ENCODE results near the gene CCR4. TPM values are rescaled to one million over a fixed set of nuclear protein-coding genes. Genes with fewer than 3 reads are reported as not detected.

Gene CCR4
- total and polyA plus RNA-seq, 9 of the 15 experiments (the other 6 are each of a cell fraction or from before 2014, with no cell fraction given) = 0.04 to 0.47 (median 0.25) TPM; not detected in 1

- 0 out of 2 replicates have a peak, but pooled peaks have one; percentile 12 for TF ChIP-seq THAP12 (CRISPR knock-in tag; IDR thresholded peaks at IDR 0.05)
- TF ChIP-seq ZBTB33 (CRISPR knock-in tag; IDR thresholded peaks at IDR 0.05) = peak; percentile 51; the same call in 1 of the 2 replicates
- no peak for TF ChIP-seq TOE1 (IDR thresholded peaks at IDR 0.05; ENCODE audit: borderline replicate concordance)
- no peak for TF ChIP-seq TOE1 (CRISPR knock-in tag; IDR thresholded peaks at IDR 0.05; ENCODE audit: borderline replicate concordance, low read depth)
- TF ChIP-seq POLR2AphosphoS5 (IDR thresholded peaks at IDR 0.05; ENCODE audit: control insufficient read depth, insufficient read depth, low read depth, low read length) = 0 out of 2 replicates have a peak, but pooled peaks have one; percentile 28
- TF ChIP-seq ZEB2 (IDR thresholded peaks at IDR 0.05) = no peak
- TF ChIP-seq EZH2 (IDR thresholded peaks at IDR 0.05; ENCODE audit: borderline replicate concordance, low read depth, low read length) = no peak
- no peak for TF ChIP-seq YBX1 (IDR thresholded peaks at IDR 0.05)
- TF ChIP-seq HMBOX1 (IDR thresholded peaks at IDR 0.05) = no peak
- no peak for TF ChIP-seq LCOR (CRISPR knock-in tag; IDR thresholded peaks at IDR 0.05)
- TF ChIP-seq MECOM (CRISPR knock-in tag; IDR thresholded peaks at IDR 0.05) = 0 out of 2 replicates have a peak, but pooled peaks have one; percentile 3
- no peak for TF ChIP-seq FOS (IDR thresholded peaks at IDR 0.05; ENCODE audit: extremely low read depth, insufficient read length)
- TF ChIP-seq NCOR1 (IDR thresholded peaks at IDR 0.05) = peak; percentile 62
- no peak for TF ChIP-seq FIP1L1 (IDR thresholded peaks at IDR 0.05; ENCODE audit: low read depth, low read length, poor library complexity, severe bottlenecking)
- no peak for TF ChIP-seq ZFP30 (CRISPR knock-in tag; IDR thresholded peaks at IDR 0.05; ENCODE audit: borderline replicate concordance)
- no peak for TF ChIP-seq MCM5 (IDR thresholded peaks at IDR 0.05; ENCODE audit: low read depth)
- 0 out of 2 replicates have a peak, but pooled peaks have one; percentile 16 for TF ChIP-seq FOSL1 (tag; conservative IDR thresholded peaks at IDR 0.05)
- TF ChIP-seq FUS (optimal IDR thresholded peaks at IDR 0.05; ENCODE audit: low read depth, low read length) = no peak
- no peak for TF ChIP-seq ELF1 (tag; IDR thresholded peaks at IDR 0.05)
- no peak for TF ChIP-seq RBM15 (IDR thresholded peaks at IDR 0.05; ENCODE audit: insufficient read depth, low read length)
- TF ChIP-seq THRB (CRISPR knock-in tag; conservative IDR thresholded peaks at IDR 0.05) = no peak
- TF ChIP-seq JUND (IDR thresholded peaks at IDR 0.05; ENCODE audit: borderline replicate concordance, low read depth, low read length) = peak; percentile 36; the same call in 1 of the 2 replicates
- no peak for TF ChIP-seq JUND (tag; IDR thresholded peaks at IDR 0.05; ENCODE audit: borderline replicate concordance, low read depth, low read length)
Measured at GRCh38 chr3:32951410-32951811, at the start of gene CCR4 (continued).

All from K562 (cell line).